Limb (tissue), 2 donors: Measurements from ENCODE around the gene ADGRL3.
"Not testable (repeated sequence)": the region's sequence is repeated elsewhere in the genome, so short reads cannot be mapped to it uniquely, and the experiment has no call there.

Experiments
- DNase-seq, 2 donors: peaks; one replicate each; pipeline ENCODE4 v3.0.0-alpha.2; 2016; ENCODE audit errors: extremely low spot score in 2 of 2

ADGRL3 gene

GRCh38 chr4:61336916-61337315, 136.8 kb downstream of the ADGRL3 start:
- no peak for DNase-seq

DNA sequence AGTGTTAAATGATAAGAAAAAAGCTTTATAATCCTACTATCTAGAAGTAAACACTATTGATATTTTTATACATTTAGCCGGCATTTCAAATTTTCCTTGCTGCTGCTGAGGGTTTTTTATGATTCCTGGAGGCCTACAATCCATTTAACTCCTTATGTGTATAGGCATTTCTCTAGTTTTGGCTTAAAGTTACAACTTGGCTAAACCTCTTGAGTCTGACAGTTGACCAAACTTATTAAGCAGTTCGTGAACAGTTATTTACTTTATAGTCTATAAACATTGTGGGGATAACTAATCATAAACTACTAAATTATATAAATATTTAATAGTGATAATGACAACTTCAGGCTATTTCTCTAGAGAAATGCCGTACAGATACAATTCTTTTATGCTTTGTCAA, 141.9 kb downstream of the ADGRL3 start:
- DNase-seq: no peak

GRCh38 chr4:61350932-61351331, 150.8 kb downstream of the ADGRL3 start:
- no peak for DNase-seq

DNA sequence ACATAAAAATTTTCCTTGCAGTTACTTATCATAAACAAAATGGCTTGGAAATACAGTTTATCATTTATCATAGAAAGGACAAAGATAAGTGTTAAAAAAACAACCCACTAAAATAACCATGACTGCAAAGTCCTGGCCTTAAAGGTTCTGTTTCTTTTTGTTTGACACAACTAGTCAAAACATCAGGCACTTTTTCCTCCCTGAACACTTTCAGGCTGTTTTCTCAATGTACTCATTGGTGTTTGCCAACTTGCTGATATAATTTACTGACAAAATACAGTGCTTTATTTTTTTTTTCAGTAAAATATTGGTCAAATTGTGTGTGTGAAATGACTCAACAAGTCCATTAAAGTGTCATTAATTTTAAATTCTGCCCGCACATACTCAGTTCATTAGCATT, 156.6 kb downstream of the ADGRL3 start:
- no peak for DNase-seq

GRCh38 chr4:61359301-61359700, 159.2 kb downstream of the ADGRL3 start:
- DNase-seq: no peak

GRCh38 chr4:61372817-61373216, 172.7 kb downstream of the ADGRL3 start:
- not testable (repeated sequence) for DNase-seq

DNA sequence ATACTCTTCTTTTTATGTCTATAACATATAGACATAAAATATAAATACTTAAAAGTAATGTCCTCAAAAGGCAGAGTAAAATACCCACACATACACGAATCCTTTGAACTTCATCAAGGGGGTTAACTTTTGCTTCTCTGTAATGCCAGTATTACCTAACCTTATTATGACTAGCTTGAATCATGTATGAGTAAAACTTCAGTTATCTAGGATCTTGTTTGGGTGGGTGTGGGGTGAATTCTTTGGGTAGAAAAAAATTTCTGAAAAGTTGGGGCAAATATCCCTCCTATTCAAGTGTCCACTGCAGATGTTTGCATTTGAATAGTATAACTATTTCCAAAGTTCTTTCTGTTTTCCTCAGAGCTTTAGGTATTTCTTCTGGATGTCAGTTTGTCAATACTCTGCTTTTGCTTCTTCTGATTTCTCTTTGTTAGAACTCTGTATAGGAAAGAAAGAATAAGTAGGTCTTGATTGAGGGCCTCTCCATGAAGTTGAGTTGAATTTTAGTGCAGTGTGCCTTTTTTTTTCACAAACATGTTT, 173.8 kb downstream of the ADGRL3 start:
- no peak for DNase-seq

- peak in 1 of 2 donors; percentile 50 for DNase-seq
Observed at GRCh38 chr4:61374447-61374891, 174.3 kb downstream of the ADGRL3 start.

GRCh38 chr4:61375301-61375700, 175.2 kb downstream of the ADGRL3 start:
- no peak for DNase-seq

GRCh38 chr4:61376301-61376700, 176.2 kb downstream of the ADGRL3 start:
- no peak for DNase-seq

- DNase-seq: no peak
Observed at GRCh38 chr4:61379406-61379805, 179.3 kb downstream of the ADGRL3 start.

DNA sequence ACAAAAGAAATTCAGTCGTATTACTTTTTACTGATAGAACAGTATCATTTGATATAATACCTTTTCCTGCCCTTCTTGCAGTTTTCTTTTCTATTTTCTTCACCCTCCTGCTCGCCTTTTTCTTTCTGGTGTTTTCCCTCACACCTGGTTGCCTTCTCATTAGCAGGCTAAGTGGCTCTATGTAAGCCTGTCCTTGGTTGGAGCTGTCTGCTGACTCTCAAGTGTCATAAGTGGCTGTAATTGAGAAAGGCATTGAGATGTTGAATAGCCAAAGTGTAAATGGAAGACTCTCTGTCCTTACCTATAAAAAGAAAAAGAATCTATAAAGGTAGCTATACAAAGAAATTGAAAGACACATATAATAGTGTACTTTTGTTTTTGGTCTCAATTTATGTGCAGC, 180.7 kb downstream of the ADGRL3 start:
- no peak for DNase-seq

GRCh38 chr4:61385256-61385655, 185.1 kb downstream of the ADGRL3 start:
- no peak for DNase-seq

DNA sequence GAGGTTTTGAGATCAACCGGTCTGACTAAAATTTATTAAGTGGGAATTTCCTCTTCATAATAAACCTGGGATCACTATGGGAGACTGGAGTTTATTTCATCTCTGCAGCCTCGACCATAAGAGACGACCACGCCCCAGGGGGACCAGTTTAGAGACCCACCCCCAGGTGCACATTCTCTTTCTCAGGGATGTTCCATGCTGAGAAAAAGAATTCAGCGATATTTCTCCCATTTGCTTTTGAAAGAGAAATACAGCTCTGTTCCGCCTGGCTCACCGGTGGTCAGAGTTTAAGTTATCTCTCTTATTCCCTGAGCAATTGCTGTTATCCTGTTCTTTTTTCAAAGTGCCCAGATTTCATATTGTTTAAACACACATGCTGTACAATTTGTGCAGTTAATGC, 187.2 kb downstream of the ADGRL3 start:
- not testable (repeated sequence) for DNase-seq

- no peak for DNase-seq
Observed at GRCh38 chr4:61389640-61390039, 189.5 kb downstream of the ADGRL3 start.

GRCh38 chr4:61395754-61396153, 195.6 kb downstream of the ADGRL3 start:
- no peak for DNase-seq

- DNase-seq: no peak
Observed at GRCh38 chr4:61397174-61397573, 197.0 kb downstream of the ADGRL3 start.

GRCh38 chr4:61400439-61401038, 200.4 kb downstream of the ADGRL3 start:
- no peak for DNase-seq

DNA sequence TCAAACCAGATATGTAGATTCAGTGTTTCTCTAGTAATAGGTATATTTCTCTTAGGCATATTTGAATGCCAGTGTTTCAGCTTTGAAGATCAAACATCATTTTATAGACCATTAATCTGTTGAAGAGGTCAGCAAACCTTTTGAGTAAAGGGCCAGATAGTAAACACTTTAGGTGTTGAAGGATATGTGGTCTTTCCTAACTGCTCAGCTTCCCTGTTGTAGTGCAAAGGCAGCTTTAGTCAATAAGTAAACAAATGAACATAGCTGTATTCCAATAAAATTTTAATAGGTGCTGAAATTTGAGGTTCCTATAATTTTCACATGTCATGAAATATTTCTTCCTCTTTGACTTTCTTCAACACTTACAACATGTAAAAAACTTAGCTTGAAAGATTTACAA, 201.6 kb downstream of the ADGRL3 start:
- DNase-seq: no peak

- DNase-seq: no peak
Observed at GRCh38 chr4:61405307-61405706, 205.2 kb downstream of the ADGRL3 start.

DNA sequence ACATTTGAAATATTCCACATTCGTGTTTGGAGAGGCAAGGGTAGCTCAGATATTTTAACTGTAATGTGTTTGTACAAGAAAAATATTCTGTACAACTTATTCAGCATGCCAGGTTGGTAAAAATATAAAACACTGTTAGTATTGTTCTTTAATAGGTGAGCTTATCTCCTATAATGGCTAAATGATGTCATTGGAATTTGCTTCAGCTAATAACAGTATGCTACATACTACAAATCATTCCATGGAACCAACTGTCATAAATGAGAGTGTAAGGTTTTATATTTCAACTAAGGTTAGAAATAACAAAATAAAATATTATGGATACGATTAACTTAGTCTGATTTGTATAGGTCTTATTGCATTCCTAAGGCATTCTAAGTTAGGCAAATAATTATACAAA, 206.6 kb downstream of the ADGRL3 start:
- DNase-seq: no peak

DNA sequence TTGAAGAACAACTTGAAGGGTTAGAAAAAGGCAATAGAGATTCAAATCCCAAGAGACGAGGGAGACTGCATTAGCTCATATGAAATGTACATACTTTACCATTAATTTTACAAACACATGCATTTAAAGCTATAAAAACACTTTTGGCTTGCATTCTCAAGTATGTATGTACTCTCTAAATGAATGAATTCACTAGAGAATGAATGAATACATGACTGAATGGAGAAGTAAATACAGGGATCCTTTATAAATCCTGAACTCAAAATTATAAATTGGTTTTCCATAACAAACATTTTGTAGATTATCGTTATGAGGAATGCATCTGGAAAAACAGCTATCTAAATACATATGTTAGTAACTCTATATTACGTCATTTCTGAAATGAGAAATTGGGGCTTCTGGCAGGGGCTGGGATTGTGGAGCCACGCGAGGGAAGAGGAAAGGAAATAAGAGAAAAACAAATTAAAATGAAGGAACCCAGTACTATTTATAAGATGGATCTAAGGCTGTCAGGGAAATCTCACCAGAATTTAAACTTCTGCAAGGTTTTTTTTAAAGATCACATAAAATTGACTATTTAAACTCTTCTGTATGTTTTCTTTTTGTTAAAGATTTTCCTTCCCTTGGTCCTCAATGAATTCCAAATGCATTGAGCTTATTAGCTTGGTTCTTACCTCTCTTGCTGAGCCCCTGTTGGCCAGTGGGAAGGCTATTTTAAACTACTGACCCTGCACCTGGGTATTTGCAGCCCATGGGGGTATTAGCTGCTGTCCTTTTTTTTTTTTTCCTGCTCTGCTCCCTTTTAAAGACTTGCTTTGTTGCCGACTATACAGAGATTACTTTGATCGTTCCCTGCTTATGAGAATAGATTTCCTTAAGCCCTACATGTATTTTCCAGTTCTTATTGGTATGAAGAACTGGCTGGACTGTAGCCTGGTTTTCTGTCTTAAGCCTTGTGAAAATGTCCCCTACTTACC, 207.8 kb downstream of the ADGRL3 start:
- DNase-seq: peak in 1 of 2 donors; percentile 67
